Adrenal gland (tissue), 12 donors: ENCODE data around the gene UBA52. TPM values are rescaled to one million over a fixed set of nuclear protein-coding genes. Genes with fewer than 3 reads are reported as not detected.

Experiments
- DNase-seq, 7 donors: peaks; one replicate each; pipeline ENCODE4 v3.0.0-alpha.2; 2019 to 2020
- H3K27ac ChIP-seq, 5 donors: fragments of 200-600 bp; sonication (generic) in 4 of 5; 1 replicate in 3 of 5; 2 replicates in 2 of 5; pipeline versions ENCODE4 v1.5.1 to v1.8.0; 2016 to 2020; ENCODE audit warnings: mild to moderate bottlenecking in 1 of 5
- H3K27me3 ChIP-seq: fragments of 200-600 bp; 2 replicates; pipeline ENCODE4 v1.8.0; 2021
- H3K36me3 ChIP-seq, 2 donors: fragments of 200-600 bp; replicated peaks in 1 of 2; 1 replicate in 1 of 2; 2 replicates in 1 of 2; pipeline versions ENCODE4 v1.5.1 to v1.8.0; 2018 to 2022
- H3K4me1 ChIP-seq, 2 donors: fragments of 200-600 bp; replicated peaks in 1 of 2; 1 replicate in 1 of 2; 2 replicates in 1 of 2; pipeline versions ENCODE4 v1.5.1 to v1.8.0; 2018 to 2021
- H3K4me3 ChIP-seq, 4 donors: fragments of 200-600 bp; sonication (generic) in 3 of 4; one replicate each; pipeline ENCODE4 v1.5.1; 2016 to 2018
- H3K9me3 ChIP-seq, 3 donors: fragments of 200-600 bp; sonication (generic) in 1 of 3; replicated peaks in 1 of 3; 1 replicate in 2 of 3; 2 replicates in 1 of 3; pipeline versions ENCODE4 v1.5.1 to v1.8.0; 2016 to 2021
- CTCF ChIP-seq, 6 experiments: fragments of 450-650 bp in 4 of 6; fragments of 200-600 bp in 2 of 6; sonication (generic) in 1 of 6; IDR thresholded peaks; 1 replicate in 5 of 6; 2 replicates in 1 of 6; pipeline versions ENCODE4 v1.5.1 to v1.8.0; 2016 to 2021; ENCODE audit warnings: antibody characterized with exemption in 6 of 6, mild to moderate bottlenecking in 2 of 6, moderate library complexity in 1 of 6
- POLR2A ChIP-seq, 2 donors: fragments of 450-650 bp; IDR thresholded peaks; one replicate each; pipeline ENCODE4 v1.6.1; 2017; ENCODE audit warnings: antibody characterized with exemption in 2 of 2, mild to moderate bottlenecking in 2 of 2, moderate library complexity in 1 of 2
- WGBS, 4 donors: extraction: QIAGEN DNeasy Blood & Tissue Kit in 2 of 4; methylation state at CpG; one replicate each; pipeline versions ENCODE4 v1.1.5 to v1.1.7; 2013 to 2017; 5-methylcytosine and 5-hydroxymethylcytosine counted together
- intact Hi-C, 2 donors: fragments of 100-400 bp; cut with DNase I; formaldehyde crosslinking; loops; one replicate each; pipeline versions ENCODE4 v1.14.1 to v1.15.0; 2022 to 2023
- polyA plus RNA-seq, 3 donors: library from polyadenylated mRNA; stranded (reverse); fragments of 200-250 nt in 2 of 3; fragments of 350-450 nt in 1 of 3; fragmentation: Illumina TruSeq in 1 of 3; extraction: RNeasy Lipid Tissue Mini Kit (QIAGEN cat#74804) in 1 of 3; gene quantifications; one replicate each; pipeline ENCODE4 v1.2.3, GENCODE V29; 2013 to 2014
- total RNA-seq, 9 donors: library from RNA; depleted of rRNA in 4 of 9; stranded (reverse); fragments of >200 nt in 4 of 9; fragments of 120-200 nt in 1 of 9; fragmentation: NEBNext Ultra II Directional in 1 of 9; extraction: Animal tissue kit (Norgen Biotek cat#: 25700) in 1 of 9; gene quantifications; one replicate each; pipeline versions ENCODE4 v1.1.0 to v1.2.4, GENCODE V29; 2013 to 2023
- donor health status: healthy with polysubstance abuse.
- donor health status: Bipolar disorder and iron deficiency.
- donor health status: DM: yes; HTN: yes; CAD: no.
- donor health status: DM: no; HTN: no; CAD: no.
- donor health status: DM: no; HTN: no; CAD: no.
- donor health status: DM: yes; HTN: yes; CAD: no.

The UBA52 gene
- total and polyA plus RNA-seq, 12 donors: 781 to 1,900 (median 1,042) TPM

- Histone ChIP-seq H3K4me1 (peaks cover 6 to 12% of the 10 kb centered on the region in 2 donors), H3K9me3 (no peaks in the 10 kb centered on the region), H3K27ac (peak overlapping the region in 2 of 5 donors; percentile 10 to 94), H3K36me3 (peaks cover 0 to 16% of the 10 kb centered on the region in 2 donors), H3K27me3 (no peaks in the 10 kb centered on the region), H3K4me3 (no peak overlapping the region)
- intact Hi-C loops: loop anchor here in 1 of 2 donors (10.0 kb wide), 1 partner anchor 95 kb away; no protein-coding TSS in a partner anchor
- TF ChIP-seq CTCF (IDR thresholded peaks at IDR 0.05): no peak
- no peak for TF ChIP-seq POLR2A (IDR thresholded peaks at IDR 0.05)
- 64 to 69% (median 67%) methylated on average over 5 of the region's 5 CpGs for WGBS, 4 donors
- no peak for DNase-seq
Measured at GRCh38 chr19:18559685-18560084, 12.0 kb upstream of the UBA52 start.

- DNase-seq: peak in 4 of 7 donors; percentile 33 to 72 (median 42)
- Histone ChIP-seq H3K4me3 (no peak overlapping the region), H3K9me3 (no peaks in the 10 kb centered on the region), H3K27me3 (no peaks in the 10 kb centered on the region), H3K36me3 (peaks cover 0 to 40% of the 10 kb centered on the region in 2 donors), H3K4me1 (peaks cover 6 to 12% of the 10 kb centered on the region in 2 donors), H3K27ac (peak overlapping the region in 4 of 5 donors; percentile 26 to 92 (median 69))
- no peak for TF ChIP-seq CTCF (IDR thresholded peaks at IDR 0.05)
- TF ChIP-seq POLR2A (IDR thresholded peaks at IDR 0.05): no peak
- whole genome bisulfite sequencing, 4 donors: 62 to 81% (median 62%) methylated on average over 10 to 14 of the region's 14 CpGs
- intact Hi-C loops: loop anchor here in 1 of 2 donors (10.0 kb wide), 1 partner anchor 97 kb away; no protein-coding TSS in a partner anchor
Measured at GRCh38 chr19:18562086-18562485, 9.6 kb upstream of the UBA52 start.

GRCh38 chr19:18566953-18567352 is 4.7 kb upstream of the UBA52 start:
- 91 to 98% (median 95%) methylated on average over 4 to 8 of the region's 8 CpGs for WGBS, 4 donors
- DNase-seq: no peak
- H3K4me3 ChIP-seq: no peak overlapping the region
- peaks cover 0 to 63% of the 10 kb centered on the region in 2 donors for H3K36me3 ChIP-seq
- no peak overlapping the region for H3K27ac ChIP-seq
- intact Hi-C loops: loop anchor here in 1 of 2 donors (10.0 kb wide), 1 partner anchor 102 kb away; no protein-coding TSS in a partner anchor
- no peaks in the 10 kb centered on the region for H3K9me3 ChIP-seq
- H3K4me1 ChIP-seq: no peaks in the 10 kb centered on the region
- no peaks in the 10 kb centered on the region for H3K27me3 ChIP-seq
- TF ChIP-seq CTCF (IDR thresholded peaks at IDR 0.05): no peak

GRCh38 chr19:18568367-18568766 is 3.3 kb upstream of the UBA52 start:
- WGBS, 4 donors: 93 to 98% (median 94%) methylated on average over 5 to 15 of the region's 15 CpGs
- intact Hi-C loops: loop anchor here in 1 of 2 donors (10.0 kb wide), 1 partner anchor 104 kb away; no protein-coding TSS in a partner anchor
- TF ChIP-seq CTCF (IDR thresholded peaks at IDR 0.05): no peak
- no peak for TF ChIP-seq POLR2A (IDR thresholded peaks at IDR 0.05)
- Histone ChIP-seq H3K27ac (no peak overlapping the region), H3K27me3 (no peaks in the 10 kb centered on the region), H3K4me1 (peaks cover 12 to 13% of the 10 kb centered on the region in 2 donors), H3K4me3 (no peak overlapping the region), H3K36me3 (peaks cover 0 to 62% of the 10 kb centered on the region in 2 donors), H3K9me3 (no peaks in the 10 kb centered on the region)
- no peak for DNase-seq
